HCT116 (cell line): ENCODE measurements around the gene PLRG1. TPM values are rescaled to one million over a fixed set of nuclear protein-coding genes. Genes with fewer than 3 reads are reported as not detected.

Source experiments
- ATAC-seq: fragments of 200-7000 bp; cut with Tn5 transposase; 2 replicates; pipeline ENCODE4 v1.9.1; 2020; ENCODE audit warnings: mild to moderate bottlenecking, moderate library complexity
- BruUV-seq: library from RNA; stranded (reverse); fragments of 400-500 nt; replicated peaks from 2 replicates; lab custom pipeline; 2021; lab: Mats Ljungman, UMichigan
- CTCF ChIA-PET: fragments of 300-600 bp; sonication (Branson Sonifier 250); formaldehyde crosslinking; loops from one replicate; lab custom pipeline; 2021; ENCODE audit warnings: antibody characterized with exemption; lab: Charles Lee
- POLR2A ChIA-PET: fragments of 300-600, 350-600 bp; sonication (Branson Sonifier 250); formaldehyde crosslinking; loops from one replicate; lab custom pipeline; 2021; ENCODE audit warnings: antibody characterized with exemption; lab: Charles Lee
- RAD21 ChIA-PET, 2 experiments: fragments of 300-600 bp; sonication (Branson Sonifier 250); formaldehyde crosslinking; loops; one replicate each; lab custom pipeline; 2023; ENCODE audit warnings: low total read pairs in 2 of 2; ENCODE audit not compliant: uncharacterized antibody in 2 of 2, unreplicated experiment in 2 of 2, low non-redundant PET in 1 of 2; lab: Charles Lee
- DNase-seq: peaks from one replicate; pipeline ENCODE4 v3.0.0-alpha.2; 2010; ENCODE audit warnings: low read depth, low spot score
- H2AFZ ChIP-seq: fragments of 200-600 bp; shearing (Covaris generic), sonication (generic); 2 replicates; pipeline ENCODE4 v1.6.1; 2017; ENCODE audit warnings: low read depth, mixed run types, mixed read lengths, antibody characterized with exemption, low read length; ENCODE audit not compliant: poor library complexity, severe bottlenecking
- H3K27ac ChIP-seq: 2 replicates; pipeline ENCODE4 v1.5.1; 2012; ENCODE audit warnings: low read depth, low read length
- H3K27me3 ChIP-seq: fragments of 200-600 bp; sonication (generic); 2 replicates; pipeline ENCODE4 v1.6.1; 2016; ENCODE audit warnings: mixed run types, low read length, mixed read lengths; ENCODE audit not compliant: insufficient read depth
- H3K36me3 ChIP-seq, 2 experiments: fragments of 200-500 bp in 1 of 2; fragments of 200-600 bp in 1 of 2; sonication (Bioruptor generic) in 1 of 2; sonication (generic) in 1 of 2; 2 replicates each; pipeline versions ENCODE4 v1.5.1 to v1.6.1; 2014 to 2016; ENCODE audit warnings: low read length in 2 of 2, inconsistent platforms in 1 of 2, mixed read lengths in 1 of 2, mixed run types in 1 of 2; ENCODE audit not compliant: insufficient read depth in 2 of 2, control insufficient read depth in 1 of 2
- H3K4me1 ChIP-seq, 2 experiments: fragments of 200-600 bp in 1 of 2; sonication (generic) in 1 of 2; 2 replicates each; pipeline versions ENCODE4 v1.5.1 to v1.6.1; 2012 to 2017; ENCODE audit warnings: low read length in 2 of 2, inconsistent platforms in 1 of 2, mild to moderate bottlenecking in 1 of 2, mixed read lengths in 1 of 2, mixed run types in 1 of 2, moderate library complexity in 1 of 2; ENCODE audit not compliant: insufficient read depth in 2 of 2, control insufficient read depth in 1 of 2
- H3K4me2 ChIP-seq: fragments of 200-600 bp; sonication (generic); 2 replicates; pipeline ENCODE4 v1.6.1; 2017; ENCODE audit warnings: mixed run types, low read length, mixed read lengths
- H3K4me3 ChIP-seq, 2 experiments: fragments of 200-600 bp in 1 of 2; sonication (generic) in 1 of 2; replicated peaks in 1 of 2; 2 replicates each; pipeline ENCODE4 v1.5.1; 2011 to 2016; ENCODE audit warnings: low read length in 2 of 2, control low read depth in 1 of 2, low read depth in 1 of 2, mild to moderate bottlenecking in 1 of 2, mixed read lengths in 1 of 2, mixed run types in 1 of 2
- H3K79me2 ChIP-seq: fragments of 200-600 bp; sonication (generic); 2 replicates; pipeline ENCODE4 v1.6.1; 2017; ENCODE audit warnings: mild to moderate bottlenecking, mixed run types, low read length, moderate library complexity, mixed read lengths; ENCODE audit not compliant: insufficient read depth
- H3K9ac ChIP-seq: fragments of 200-600 bp; sonication (generic); 2 replicates; pipeline ENCODE4 v1.6.1; 2016; ENCODE audit warnings: low read length, mixed read lengths
- H3K9me2 ChIP-seq: fragments of 200-600 bp; sonication (generic), shearing (Covaris generic); 2 replicates; pipeline ENCODE4 v1.6.1; 2017; ENCODE audit warnings: mixed run types, mild to moderate bottlenecking, moderate library complexity; ENCODE audit not compliant: insufficient read depth
- H3K9me3 ChIP-seq, 2 experiments: fragments of 200-500 bp in 1 of 2; fragments of 200-600 bp in 1 of 2; sonication (Bioruptor generic) in 1 of 2; sonication (generic) in 1 of 2; 2 replicates each; pipeline ENCODE4 v1.6.1; 2014 to 2017; ENCODE audit warnings: low read length in 2 of 2, mixed read lengths in 2 of 2, inconsistent platforms in 1 of 2, low read depth in 1 of 2, mild to moderate bottlenecking in 1 of 2, mixed run types in 1 of 2, moderate library complexity in 1 of 2; ENCODE audit not compliant: control insufficient read depth in 1 of 2, insufficient read depth in 1 of 2
- H4K20me1 ChIP-seq: fragments of 200-600 bp; sonication (generic), shearing (Covaris generic); 2 replicates; pipeline ENCODE4 v1.6.1; 2017; ENCODE audit warnings: mixed run types, mild to moderate bottlenecking, moderate library complexity; ENCODE audit not compliant: insufficient read depth
- ATF3 ChIP-seq: IDR thresholded peaks from 2 replicates; pipeline ENCODE4 v1.6.1; 2012
- CBX3 ChIP-seq: IDR thresholded peaks from 2 replicates; pipeline ENCODE4 v1.6.1; 2012; ENCODE audit warnings: low read depth
- CEBPB ChIP-seq: IDR thresholded peaks from 2 replicates; pipeline ENCODE4 v1.6.1; 2012; ENCODE audit warnings: low read depth
- EGR1 ChIP-seq: IDR thresholded peaks from 2 replicates; pipeline ENCODE4 v1.6.1; 2012; ENCODE audit warnings: low read depth
- ELF1 ChIP-seq: IDR thresholded peaks from 2 replicates; pipeline ENCODE4 v1.6.1; 2012; ENCODE audit warnings: low read depth, borderline replicate concordance
- EZH2 ChIP-seq: fragments of 200-600 bp; sonication (generic); IDR thresholded peaks from 2 replicates; pipeline ENCODE4 v1.6.1; 2017; ENCODE audit warnings: antibody characterized with exemption, mixed run types
- EZH2phosphoT487 ChIP-seq: fragments of 200-600 bp; IDR thresholded peaks from 2 replicates; pipeline ENCODE4 v1.6.1; 2018; ENCODE audit warnings: antibody characterized with exemption, borderline replicate concordance
- JUND ChIP-seq: IDR thresholded peaks from 2 replicates; pipeline ENCODE4 v1.6.1; 2012
- MAX ChIP-seq: IDR thresholded peaks from 2 replicates; pipeline ENCODE4 v1.6.1; 2012
- POLR2A ChIP-seq: IDR thresholded peaks from 2 replicates; pipeline ENCODE4 v1.7.0; 2011; ENCODE audit warnings: borderline replicate concordance; ENCODE audit not compliant: insufficient read depth, insufficient read length; ENCODE audit errors: extremely low read depth
- POLR2AphosphoS5 ChIP-seq: IDR thresholded peaks from 2 replicates; pipeline ENCODE4 v1.6.1; 2011; ENCODE audit warnings: mild to moderate bottlenecking, low read depth, low read length, moderate library complexity
- RAD21 ChIP-seq: IDR thresholded peaks from 2 replicates; pipeline ENCODE4 v1.6.1; 2012; ENCODE audit warnings: low read depth, mild to moderate bottlenecking
- SIN3A ChIP-seq: IDR thresholded peaks from 2 replicates; pipeline ENCODE4 v1.6.1; 2012; ENCODE audit warnings: low read depth
- SP1 ChIP-seq: IDR thresholded peaks from 2 replicates; pipeline ENCODE4 v1.6.1; 2012; ENCODE audit warnings: low read depth
- SRF ChIP-seq: IDR thresholded peaks from 2 replicates; pipeline ENCODE4 v1.6.1; 2012; ENCODE audit warnings: low read depth
- TCF7L2 ChIP-seq: IDR thresholded peaks from 2 replicates; pipeline ENCODE4 v1.7.0; 2011; ENCODE audit warnings: borderline replicate concordance, inconsistent platforms; ENCODE audit not compliant: insufficient read depth, insufficient read length; ENCODE audit errors: extremely low read depth
- YY1 ChIP-seq: IDR thresholded peaks from 2 replicates; pipeline ENCODE4 v1.6.1; 2011; ENCODE audit warnings: low read length, low read depth, moderate library complexity, mild to moderate bottlenecking; ENCODE audit not compliant: insufficient replicate concordance; ENCODE audit errors: extremely low read depth
- ZBTB33 ChIP-seq: IDR thresholded peaks from 2 replicates; pipeline ENCODE4 v1.6.1; 2011; ENCODE audit warnings: mild to moderate bottlenecking, low read length, moderate library complexity; ENCODE audit not compliant: insufficient replicate concordance; ENCODE audit errors: extremely low read depth
- ZNF274 ChIP-seq: fragments of 200-500 bp; sonication (Bioruptor generic); IDR thresholded peaks from 2 replicates; pipeline ENCODE4 v1.6.1; 2014; ENCODE audit warnings: mild to moderate bottlenecking, low read depth, low read length, inconsistent platforms
- intact Hi-C: fragments of 100-400 bp; cut with micrococcal nuclease; formaldehyde crosslinking; loops from 2 replicates; pipeline ENCODE4 v1.10.0; 2022
- total RNA-seq: library from RNA; stranded (reverse); gene quantifications from one replicate; pipeline ENCODE4 v1.2.1, GENCODE V29; 2021; ENCODE audit not compliant: unreplicated experiment

Gene PLRG1
- total RNA-seq, 1 experiment from 2014 or later: 141 TPM

- H4K20me1 ChIP-seq: no peaks in the 10 kb centered on the region
- no peak within 1 kb of the TSS for H2AFZ ChIP-seq
- ChIA-PET CTCF (no interaction called here), RAD21 (no interaction called here), POLR2A (no interaction called here)
- H3K27me3 ChIP-seq: no peaks in the 10 kb centered on the region
- H3K4me3 ChIP-seq: no peak within 1 kb of the TSS
- BruUV-seq: no TSS peak
- no peaks in the 10 kb centered on the region for H3K79me2 ChIP-seq
- H3K4me1 ChIP-seq: no peaks in the 10 kb centered on the region
- H3K9ac ChIP-seq: no peak within 1 kb of the TSS
- ATAC-seq (no peak), DNase-seq (no peak)
- no peaks in the 10 kb centered on the region for H3K36me3 ChIP-seq
- no peak within 1 kb of the TSS for H3K4me2 ChIP-seq
- no peaks in the 10 kb centered on the region for H3K9me3 ChIP-seq
- H3K9me2 ChIP-seq: no peaks in the 10 kb centered on the region
- H3K27ac ChIP-seq: no peak within 1 kb of the TSS
- TF ChIP-seq POLR2A (no peak), SRF (no peak), ELF1 (no peak), MAX (no peak), YY1 (no peak), ZNF274 (no peak), SP1 (no peak), JUND (no peak), TCF7L2 (no peak), RAD21 (no peak), EGR1 (no peak), EZH2phosphoT487 (no peak), ATF3 (no peak), SIN3A (no peak), ZBTB33 (no peak), CEBPB (no peak), POLR2AphosphoS5 (no peak), CBX3 (no peak), EZH2 (no peak)
- intact Hi-C loops: no loop called here
Measured at GRCh38 chr4:154491341-154492271, 58.6 kb downstream of the PLRG1 start, which contains the start of gene DCHS2. Gene DCHS2, minus strand, starts transcription at chr4:154491799. Its CDS starts 444 bp downstream, at chr4:154491355.
